HCT116 (cell line): ENCODE results near the gene FMN1. TPM values are rescaled to one million over a fixed set of nuclear protein-coding genes. Genes with fewer than 3 reads are reported as not detected.

Experiments used
- ATAC-seq: fragments of 200-7000 bp; cut with Tn5 transposase; 2 replicates; pipeline ENCODE4 v1.9.1; 2020; ENCODE audit warnings: mild to moderate bottlenecking, moderate library complexity
- BruUV-seq: library from RNA; stranded (reverse); fragments of 400-500 nt; replicated peaks from 2 replicates; lab custom pipeline; 2021; lab: Mats Ljungman, UMichigan
- CTCF ChIA-PET: fragments of 300-600 bp; sonication (Branson Sonifier 250); formaldehyde crosslinking; loops from one replicate; lab custom pipeline; 2021; ENCODE audit warnings: antibody characterized with exemption; lab: Charles Lee
- POLR2A ChIA-PET: fragments of 300-600, 350-600 bp; sonication (Branson Sonifier 250); formaldehyde crosslinking; loops from one replicate; lab custom pipeline; 2021; ENCODE audit warnings: antibody characterized with exemption; lab: Charles Lee
- RAD21 ChIA-PET, 2 experiments: fragments of 300-600 bp; sonication (Branson Sonifier 250); formaldehyde crosslinking; loops; one replicate each; lab custom pipeline; 2023; ENCODE audit warnings: low total read pairs in 2 of 2; ENCODE audit not compliant: uncharacterized antibody in 2 of 2, unreplicated experiment in 2 of 2, low non-redundant PET in 1 of 2; lab: Charles Lee
- DNase-seq: peaks from one replicate; pipeline ENCODE4 v3.0.0-alpha.2; 2010; ENCODE audit warnings: low read depth, low spot score
- H2AFZ ChIP-seq: fragments of 200-600 bp; shearing (Covaris generic), sonication (generic); 2 replicates; pipeline ENCODE4 v1.6.1; 2017; ENCODE audit warnings: low read depth, mixed run types, mixed read lengths, antibody characterized with exemption, low read length; ENCODE audit not compliant: poor library complexity, severe bottlenecking
- H3K27ac ChIP-seq: 2 replicates; pipeline ENCODE4 v1.5.1; 2012; ENCODE audit warnings: low read depth, low read length
- H3K27me3 ChIP-seq: fragments of 200-600 bp; sonication (generic); 2 replicates; pipeline ENCODE4 v1.6.1; 2016; ENCODE audit warnings: mixed run types, low read length, mixed read lengths; ENCODE audit not compliant: insufficient read depth
- H3K36me3 ChIP-seq, 2 experiments: fragments of 200-500 bp in 1 of 2; fragments of 200-600 bp in 1 of 2; sonication (Bioruptor generic) in 1 of 2; sonication (generic) in 1 of 2; 2 replicates each; pipeline versions ENCODE4 v1.5.1 to v1.6.1; 2014 to 2016; ENCODE audit warnings: low read length in 2 of 2, inconsistent platforms in 1 of 2, mixed read lengths in 1 of 2, mixed run types in 1 of 2; ENCODE audit not compliant: insufficient read depth in 2 of 2, control insufficient read depth in 1 of 2
- H3K4me1 ChIP-seq, 2 experiments: fragments of 200-600 bp in 1 of 2; sonication (generic) in 1 of 2; 2 replicates each; pipeline versions ENCODE4 v1.5.1 to v1.6.1; 2012 to 2017; ENCODE audit warnings: low read length in 2 of 2, inconsistent platforms in 1 of 2, mild to moderate bottlenecking in 1 of 2, mixed read lengths in 1 of 2, mixed run types in 1 of 2, moderate library complexity in 1 of 2; ENCODE audit not compliant: insufficient read depth in 2 of 2, control insufficient read depth in 1 of 2
- H3K4me2 ChIP-seq: fragments of 200-600 bp; sonication (generic); 2 replicates; pipeline ENCODE4 v1.6.1; 2017; ENCODE audit warnings: mixed run types, low read length, mixed read lengths
- H3K4me3 ChIP-seq, 2 experiments: fragments of 200-600 bp in 1 of 2; sonication (generic) in 1 of 2; replicated peaks in 1 of 2; 2 replicates each; pipeline ENCODE4 v1.5.1; 2011 to 2016; ENCODE audit warnings: low read length in 2 of 2, control low read depth in 1 of 2, low read depth in 1 of 2, mild to moderate bottlenecking in 1 of 2, mixed read lengths in 1 of 2, mixed run types in 1 of 2
- H3K79me2 ChIP-seq: fragments of 200-600 bp; sonication (generic); 2 replicates; pipeline ENCODE4 v1.6.1; 2017; ENCODE audit warnings: mild to moderate bottlenecking, mixed run types, low read length, moderate library complexity, mixed read lengths; ENCODE audit not compliant: insufficient read depth
- H3K9ac ChIP-seq: fragments of 200-600 bp; sonication (generic); 2 replicates; pipeline ENCODE4 v1.6.1; 2016; ENCODE audit warnings: low read length, mixed read lengths
- H3K9me2 ChIP-seq: fragments of 200-600 bp; sonication (generic), shearing (Covaris generic); 2 replicates; pipeline ENCODE4 v1.6.1; 2017; ENCODE audit warnings: mixed run types, mild to moderate bottlenecking, moderate library complexity; ENCODE audit not compliant: insufficient read depth
- H3K9me3 ChIP-seq, 2 experiments: fragments of 200-500 bp in 1 of 2; fragments of 200-600 bp in 1 of 2; sonication (Bioruptor generic) in 1 of 2; sonication (generic) in 1 of 2; 2 replicates each; pipeline ENCODE4 v1.6.1; 2014 to 2017; ENCODE audit warnings: low read length in 2 of 2, mixed read lengths in 2 of 2, inconsistent platforms in 1 of 2, low read depth in 1 of 2, mild to moderate bottlenecking in 1 of 2, mixed run types in 1 of 2, moderate library complexity in 1 of 2; ENCODE audit not compliant: control insufficient read depth in 1 of 2, insufficient read depth in 1 of 2
- H4K20me1 ChIP-seq: fragments of 200-600 bp; sonication (generic), shearing (Covaris generic); 2 replicates; pipeline ENCODE4 v1.6.1; 2017; ENCODE audit warnings: mixed run types, mild to moderate bottlenecking, moderate library complexity; ENCODE audit not compliant: insufficient read depth
- EZH2phosphoT487 ChIP-seq: fragments of 200-600 bp; IDR thresholded peaks from 2 replicates; pipeline ENCODE4 v1.6.1; 2018; ENCODE audit warnings: antibody characterized with exemption, borderline replicate concordance
- SIN3A ChIP-seq: IDR thresholded peaks from 2 replicates; pipeline ENCODE4 v1.6.1; 2012; ENCODE audit warnings: low read depth
- TCF7L2 ChIP-seq: IDR thresholded peaks from 2 replicates; pipeline ENCODE4 v1.7.0; 2011; ENCODE audit warnings: borderline replicate concordance, inconsistent platforms; ENCODE audit not compliant: insufficient read depth, insufficient read length; ENCODE audit errors: extremely low read depth
- intact Hi-C: fragments of 100-400 bp; cut with micrococcal nuclease; formaldehyde crosslinking; loops from 2 replicates; pipeline ENCODE4 v1.10.0; 2022
- total RNA-seq: library from RNA; stranded (reverse); gene quantifications from one replicate; pipeline ENCODE4 v1.2.1, GENCODE V29; 2021; ENCODE audit not compliant: unreplicated experiment
- TF ChIP-seq, protein P1 (sequence below): IDR thresholded peaks from 2 replicates; pipeline ENCODE4 v1.6.1; 2011; ENCODE audit warnings: mild to moderate bottlenecking, low read length, moderate library complexity; ENCODE audit not compliant: insufficient replicate concordance; ENCODE audit errors: extremely low read depth

Gene FMN1
- total RNA-seq, 1 experiment from 2014 or later = 0.39 TPM

DNA sequence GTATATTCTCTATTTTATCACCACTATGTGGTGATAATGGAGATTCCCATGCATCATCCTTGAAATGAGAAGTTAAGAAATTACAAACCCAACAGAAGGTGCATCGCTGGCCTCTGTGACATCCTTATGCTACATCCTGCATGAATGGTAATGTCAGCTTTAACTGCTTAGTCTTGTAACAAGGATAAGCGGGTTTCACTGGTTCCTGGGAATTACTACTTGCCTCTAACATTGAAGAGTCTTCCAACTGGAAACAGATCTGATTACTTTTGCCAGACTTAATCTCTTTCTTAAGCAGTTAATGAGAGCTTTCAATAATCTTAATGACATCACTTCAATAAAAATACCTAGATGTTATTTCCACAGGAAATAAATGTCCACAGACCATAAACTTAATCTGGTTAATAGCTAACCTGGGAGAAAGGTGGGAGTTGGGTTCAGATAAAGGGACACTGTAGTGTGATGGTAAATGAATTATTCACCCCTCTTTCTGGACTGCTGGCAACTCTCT lies 44.0 kb downstream of the FMN1 start:
- CTCF ChIA-PET = interaction anchor here (1.2 kb wide), 1 partner anchor 18 kb away, joined by 4 read pairs; no protein-coding TSS in a partner anchor
- Histone ChIP-seq H3K9me2 (no peaks in the 10 kb centered on the region), H3K4me2 (no peak overlapping the region), H3K27ac (no peak overlapping the region), H3K27me3 (no peaks in the 10 kb centered on the region), H3K79me2 (no peaks in the 10 kb centered on the region), H2AFZ (no peak overlapping the region)
- DNase-seq = no peak
- intact Hi-C loops = no loop called here
- TF ChIP-seq, protein P1, sequence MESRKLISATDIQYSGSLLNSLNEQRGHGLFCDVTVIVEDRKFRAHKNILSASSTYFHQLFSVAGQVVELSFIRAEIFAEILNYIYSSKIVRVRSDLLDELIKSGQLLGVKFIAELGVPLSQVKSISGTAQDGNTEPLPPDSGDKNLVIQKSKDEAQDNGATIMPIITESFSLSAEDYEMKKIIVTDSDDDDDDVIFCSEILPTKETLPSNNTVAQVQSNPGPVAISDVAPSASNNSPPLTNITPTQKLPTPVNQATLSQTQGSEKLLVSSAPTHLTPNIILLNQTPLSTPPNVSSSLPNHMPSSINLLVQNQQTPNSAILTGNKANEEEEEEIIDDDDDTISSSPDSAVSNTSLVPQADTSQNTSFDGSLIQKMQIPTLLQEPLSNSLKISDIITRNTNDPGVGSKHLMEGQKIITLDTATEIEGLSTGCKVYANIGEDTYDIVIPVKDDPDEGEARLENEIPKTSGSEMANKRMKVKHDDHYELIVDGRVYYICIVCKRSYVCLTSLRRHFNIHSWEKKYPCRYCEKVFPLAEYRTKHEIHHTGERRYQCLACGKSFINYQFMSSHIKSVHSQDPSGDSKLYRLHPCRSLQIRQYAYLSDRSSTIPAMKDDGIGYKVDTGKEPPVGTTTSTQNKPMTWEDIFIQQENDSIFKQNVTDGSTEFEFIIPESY = no peak
- TF ChIP-seq, all 23 proteins: peak for 0
- H3K4me1 ChIP-seq = 0 out of 4 replicates have a peak, but pooled peaks cover 2% of the 10 kb centered on the region in 2 experiments
- H3K9me3 ChIP-seq = no peaks in the 10 kb centered on the region
- no peak overlapping the region for H3K4me3 ChIP-seq
- no peaks in the 10 kb centered on the region for H4K20me1 ChIP-seq
- no peak overlapping the region for H3K9ac ChIP-seq
- H3K36me3 ChIP-seq = no peaks in the 10 kb centered on the region
- ATAC-seq = no peak
- RAD21 ChIA-PET = no interaction called here
- BruUV-seq = no TSS peak
- POLR2A ChIA-PET = no interaction called here

DNA sequence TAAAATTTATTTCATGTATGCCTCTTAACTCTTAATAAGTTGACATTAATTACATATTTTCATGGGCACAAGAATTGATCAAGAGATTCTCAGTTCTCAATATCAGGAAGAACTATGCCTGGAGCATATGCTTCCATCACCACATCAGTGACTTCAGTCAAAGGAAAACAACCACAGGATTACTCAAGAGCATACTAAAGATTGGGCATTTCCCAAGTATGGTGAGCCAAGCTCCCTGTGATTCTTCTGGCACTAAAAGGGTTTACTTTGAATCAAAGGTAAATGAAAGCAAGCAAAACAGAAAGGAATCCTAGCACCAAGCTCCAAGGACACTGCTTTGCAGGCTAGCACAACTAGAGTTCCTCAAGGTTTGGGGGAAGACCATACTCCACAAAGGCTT lies 44.6 kb downstream of the FMN1 start:
- H3K9me3 ChIP-seq = no peaks in the 10 kb centered on the region
- H4K20me1 ChIP-seq = no peaks in the 10 kb centered on the region
- BruUV-seq = no TSS peak
- ATAC-seq = no peak
- no peaks in the 10 kb centered on the region for H3K79me2 ChIP-seq
- no peak overlapping the region for H3K27ac ChIP-seq
- no peak for TF ChIP-seq TCF7L2
- no peak for TF ChIP-seq SIN3A
- TF ChIP-seq EZH2phosphoT487 = no peak
- TF ChIP-seq, all 23 proteins: peak for 0
- Histone ChIP-seq H3K27me3 (no peaks in the 10 kb centered on the region), H3K36me3 (no peaks in the 10 kb centered on the region), H3K9me2 (no peaks in the 10 kb centered on the region), H3K4me1 (0 out of 4 replicates have a peak, but pooled peaks cover 2 to 5% of the 10 kb centered on the region in 2 experiments), H2AFZ (no peak overlapping the region), H3K4me2 (no peak overlapping the region), H3K4me3 (no peak overlapping the region), H3K9ac (no peak overlapping the region)
- no peak for DNase-seq
- POLR2A ChIA-PET = no interaction called here
- CTCF ChIA-PET = no interaction called here
- intact Hi-C loops = no loop called here
- RAD21 ChIA-PET = no interaction called here
